Sciatic nerve (tissue), 2 donors: ENCODE data around the gene SH2D2A. TPM values are rescaled to one million over a fixed set of nuclear protein-coding genes. Genes with fewer than 3 reads are reported as not detected.

ENCODE experiments used
- ATAC-seq: fragments of 200-7000 bp; cut with Tn5 transposase; one replicate; pipeline ENCODE4 v1.9.1; 2020; ENCODE audit warnings: mild to moderate bottlenecking, moderate library complexity
- DNase-seq: peaks from one replicate; pipeline ENCODE4 v3.0.0-alpha.2; 2020; ENCODE audit warnings: low spot score
- intact Hi-C: fragments of 100-400 bp; cut with DNase I; formaldehyde crosslinking; loops from one replicate; pipeline ENCODE4 v1.14.2; 2022
- total RNA-seq: library from RNA; stranded (reverse); fragmentation: NEBNext Ultra II Directional; extraction: Animal tissue kit (Norgen Biotek cat#: 25700); gene quantifications from one replicate; pipeline ENCODE4 v1.2.1, GENCODE V29; 2021
- donor health status: DM: no; HTN: no; CAD: no.
- donor health status: DM: no; HTN: no; CAD: no.

The SH2D2A gene
- total RNA-seq, 1 donor from 2014 or later: 1.6 TPM

DNA sequence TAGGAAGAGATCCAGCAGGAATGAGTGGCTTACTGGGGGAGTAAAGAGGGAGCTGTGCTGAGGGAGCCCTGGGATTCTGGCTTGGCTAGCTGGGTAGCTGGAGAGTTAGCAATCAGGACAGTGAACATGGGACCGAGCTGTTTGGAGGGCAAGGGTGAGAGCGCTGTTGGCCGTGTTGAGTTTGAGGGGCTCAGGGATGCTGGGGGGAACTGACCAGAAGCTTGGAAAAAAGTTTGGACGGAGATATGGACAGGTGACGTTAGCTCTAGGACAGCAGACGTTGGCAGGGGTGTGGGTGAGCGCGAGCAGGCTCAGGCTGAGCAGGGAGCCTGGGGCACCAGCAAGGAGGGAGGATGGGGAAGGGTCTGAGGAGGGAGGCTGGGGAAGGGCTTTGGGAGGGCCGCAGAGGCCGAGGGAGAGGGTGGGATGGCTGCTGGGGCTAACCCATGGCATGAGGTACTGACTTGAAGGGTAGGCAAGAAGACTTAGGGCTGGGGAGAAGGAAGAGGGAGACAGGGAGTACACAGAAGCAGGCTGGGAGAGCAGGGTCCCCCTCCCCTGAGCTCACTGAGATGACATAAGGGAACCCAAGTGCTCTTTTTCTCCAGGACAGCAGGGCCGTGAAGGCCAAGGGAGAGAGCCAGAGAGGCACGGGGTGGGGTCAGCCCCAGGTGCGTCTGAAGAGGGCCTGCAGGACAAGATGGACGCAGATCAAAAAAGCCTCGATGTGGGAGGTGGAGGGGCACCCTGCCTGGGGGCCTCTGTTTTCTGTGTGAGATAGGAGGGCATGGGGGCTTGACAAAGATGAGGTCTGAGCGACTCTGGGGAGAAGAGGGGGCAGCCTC, 8.2 kb downstream of the SH2D2A start:
- DNase-seq (peak; percentile 32), ATAC-seq (no peak)
- intact Hi-C loops: no loop called here

GRCh38 chr1:156807627-156808026, 9.0 kb downstream of the SH2D2A start:
- intact Hi-C loops: no loop called here
- DNase-seq (no peak), ATAC-seq (no peak)

DNA sequence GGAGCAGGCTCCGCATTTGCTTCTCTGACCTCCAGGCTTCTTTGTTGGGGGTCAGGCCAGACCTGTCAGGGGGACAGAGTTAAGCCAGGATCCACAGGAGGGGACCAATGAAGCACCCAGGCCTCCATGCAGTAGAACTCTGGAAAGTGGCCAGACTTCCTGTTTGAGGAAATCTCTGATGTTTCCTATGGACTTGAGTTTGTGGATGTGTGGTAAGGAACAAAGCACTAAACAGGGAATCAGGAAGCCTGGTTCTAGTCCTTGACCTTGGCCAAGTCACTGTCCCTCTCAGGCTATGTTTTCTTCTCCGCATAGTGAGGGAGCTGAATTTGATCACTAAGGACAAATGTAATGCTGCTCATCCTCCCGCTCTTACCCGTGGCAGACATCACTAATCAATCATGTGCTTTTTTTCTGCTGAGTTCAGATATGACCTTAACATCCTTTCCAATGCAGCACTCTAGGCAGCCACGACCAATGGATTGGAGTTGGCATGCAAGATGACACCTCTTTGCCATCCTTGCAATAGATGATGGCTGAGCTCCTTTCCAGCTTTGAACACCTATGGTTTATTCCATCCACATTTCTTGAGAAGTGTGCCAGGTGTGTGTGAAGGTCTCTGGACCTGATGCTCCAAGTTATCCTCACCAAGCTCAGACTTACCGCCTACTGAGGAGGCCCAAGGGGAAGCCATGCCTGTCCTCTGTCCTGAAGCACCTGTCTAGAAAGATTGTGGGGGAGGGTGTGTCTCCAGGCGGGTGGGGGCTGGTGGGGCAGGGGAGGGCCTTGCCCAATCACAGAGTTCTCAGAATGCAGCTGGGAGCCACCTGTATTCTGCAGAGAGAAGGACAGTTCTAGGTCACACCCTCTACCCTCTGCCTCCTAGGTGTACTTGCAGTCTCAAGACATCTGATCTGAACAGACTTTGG, 9.9 kb downstream of the SH2D2A start:
- intact Hi-C loops: no loop called here
- DNase-seq (no peak), ATAC-seq (no peak)

DNA sequence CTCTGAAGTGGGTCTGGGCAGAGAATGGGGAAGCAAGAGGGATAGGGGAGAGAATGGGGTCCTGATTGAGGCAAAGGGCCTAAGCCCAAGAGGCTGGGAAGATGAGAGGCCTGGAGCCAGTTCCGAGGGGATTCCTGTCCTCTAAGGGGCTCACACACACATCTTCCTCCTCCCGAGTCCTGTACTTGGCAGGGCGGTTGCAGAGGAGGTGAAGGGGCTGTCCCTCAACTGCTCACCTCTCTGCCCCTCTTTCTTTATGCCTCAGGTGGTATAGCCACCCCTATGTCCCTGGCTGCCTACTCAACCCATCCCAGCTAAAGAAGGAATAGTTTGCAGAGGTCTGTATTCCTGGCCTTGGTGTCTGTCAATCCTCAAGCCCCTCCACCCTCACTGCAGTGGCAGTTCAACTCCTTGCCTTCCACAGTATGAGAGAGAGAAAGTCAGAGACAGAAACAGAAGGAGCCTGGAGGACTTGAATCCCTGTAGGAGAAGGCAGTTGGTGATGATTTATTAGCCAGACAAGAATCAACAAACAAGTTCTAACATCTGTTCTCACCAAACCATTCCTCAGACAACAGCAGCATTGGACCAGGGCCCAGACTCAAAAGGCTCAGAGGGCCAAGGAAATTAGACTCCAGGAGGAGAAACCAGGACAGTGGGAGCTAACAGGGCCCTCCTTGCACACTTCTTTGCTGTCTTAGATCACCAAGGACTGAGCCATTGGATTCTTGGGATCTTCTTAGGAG, 10.7 kb downstream of the SH2D2A start:
- ATAC-seq (peak; percentile 65), DNase-seq (peak; percentile 76)
- intact Hi-C loops: no loop called here

- DNase-seq (no peak), ATAC-seq (peak; percentile 8)
- intact Hi-C loops: no loop called here
These were observed 11.9 kb downstream of the SH2D2A start for GRCh38 chr1:156804572-156805243.

GRCh38 chr1:156804026-156804425, 12.6 kb downstream of the SH2D2A start:
- ATAC-seq: no peak
- intact Hi-C loops: no loop called here
- DNase-seq: no peak

DNA sequence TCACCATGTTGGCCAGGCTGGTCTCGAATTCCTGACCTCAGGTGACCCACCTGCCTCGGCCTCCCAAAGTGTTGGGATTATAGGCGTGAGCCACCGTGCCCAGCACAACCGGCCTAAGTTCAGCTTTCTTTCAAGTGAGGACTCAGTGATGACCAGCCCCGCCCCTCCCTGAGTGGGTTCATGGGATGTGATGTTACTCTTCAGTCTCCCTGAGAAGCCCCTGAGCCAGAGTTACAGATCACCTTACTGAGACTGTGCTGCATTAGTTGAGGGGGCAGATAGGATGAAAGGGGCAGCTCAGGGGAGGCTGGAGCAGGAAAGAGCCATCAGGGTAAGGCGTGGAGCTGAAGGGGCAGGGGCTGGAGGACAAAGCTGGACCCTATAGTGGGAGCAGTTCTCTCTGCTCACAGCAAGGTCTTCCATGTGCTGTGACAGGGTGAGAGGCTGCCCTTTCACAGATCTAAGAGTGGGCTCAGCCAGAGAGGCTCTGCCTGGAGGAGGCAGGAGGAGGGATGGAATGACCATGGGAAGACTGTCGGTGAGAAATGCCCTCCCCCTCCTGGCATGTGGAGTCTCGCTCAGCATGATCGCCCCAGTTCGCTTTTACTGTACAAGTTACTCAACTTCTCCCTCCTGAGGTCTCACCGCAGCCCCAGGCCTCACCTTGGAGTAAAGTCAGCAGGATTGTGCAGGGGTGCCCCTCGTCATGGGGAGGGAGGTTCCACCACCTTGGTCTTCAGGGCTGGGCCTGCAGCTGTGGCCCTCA, 13.4 kb downstream of the SH2D2A start:
- DNase-seq (no peak), ATAC-seq (no peak)
- intact Hi-C loops: no loop called here

DNA sequence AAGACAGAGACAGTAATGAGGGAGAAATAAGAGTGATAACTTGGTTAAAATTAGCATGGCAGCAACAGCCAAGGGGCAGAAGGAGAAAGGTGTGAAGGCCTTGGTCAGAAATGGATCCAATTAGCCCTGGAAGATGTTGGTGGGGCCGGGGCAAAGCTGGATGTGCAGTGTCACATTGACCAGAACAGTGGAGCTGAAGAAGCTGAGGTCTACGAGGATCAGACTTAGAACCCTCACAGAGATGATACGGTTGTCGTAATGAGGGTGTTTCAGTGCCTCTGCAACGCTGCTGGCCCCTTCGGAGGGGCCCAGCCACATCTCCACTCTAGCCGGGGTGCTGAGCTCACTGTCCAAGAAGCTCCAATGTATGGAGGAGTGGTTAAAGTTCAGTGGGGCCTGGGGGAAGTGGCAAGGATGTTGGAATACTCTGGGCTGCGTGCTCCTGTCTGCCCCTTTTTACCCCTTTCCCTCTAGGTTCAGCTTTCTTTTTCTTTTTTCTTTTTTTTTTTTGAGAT, 14.2 kb downstream of the SH2D2A start:
- ATAC-seq: no peak
- no peak for DNase-seq
- intact Hi-C loops: no loop called here

DNA sequence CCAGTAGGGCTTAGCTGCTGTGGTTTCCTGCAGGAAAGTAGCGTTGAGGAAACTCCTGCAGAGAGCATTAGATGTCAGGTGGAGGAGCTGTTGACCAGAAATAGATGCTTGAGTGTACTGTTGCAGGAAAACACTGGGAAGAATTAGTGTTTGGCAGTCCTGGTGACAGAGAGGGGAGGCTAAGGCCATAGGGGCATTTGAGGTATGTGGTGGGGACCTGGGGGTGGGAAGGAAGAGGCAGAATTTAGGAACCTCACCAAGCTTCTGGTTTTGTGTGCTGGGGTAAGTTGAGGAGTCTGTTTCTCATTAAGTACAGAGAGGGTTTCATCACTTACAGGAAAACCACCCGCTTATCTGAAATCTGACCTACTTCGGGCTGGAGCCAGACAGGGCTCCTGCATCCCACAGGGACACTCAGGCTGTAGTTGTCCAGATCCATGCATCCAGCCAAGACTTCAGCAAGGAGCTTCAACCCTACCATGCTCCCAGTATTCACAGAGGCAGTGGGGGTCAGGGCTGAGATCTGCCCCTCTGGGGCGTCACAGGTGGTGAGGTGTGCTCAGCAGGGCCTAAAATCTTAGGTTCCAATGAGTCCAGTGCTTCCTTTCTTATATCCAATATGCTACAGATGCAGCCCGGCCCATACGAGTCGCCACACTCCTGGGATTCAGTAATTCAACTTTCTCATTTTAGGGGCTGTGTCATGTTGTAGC, 15.1 kb downstream of the SH2D2A start:
- DNase-seq (no peak), ATAC-seq (peak; percentile 83)
- intact Hi-C loops: no loop called here

- intact Hi-C loops: no loop called here
- ATAC-seq (no peak), DNase-seq (no peak)
These were observed 19.3 kb downstream of the SH2D2A start for GRCh38 chr1:156797212-156797871.

DNA sequence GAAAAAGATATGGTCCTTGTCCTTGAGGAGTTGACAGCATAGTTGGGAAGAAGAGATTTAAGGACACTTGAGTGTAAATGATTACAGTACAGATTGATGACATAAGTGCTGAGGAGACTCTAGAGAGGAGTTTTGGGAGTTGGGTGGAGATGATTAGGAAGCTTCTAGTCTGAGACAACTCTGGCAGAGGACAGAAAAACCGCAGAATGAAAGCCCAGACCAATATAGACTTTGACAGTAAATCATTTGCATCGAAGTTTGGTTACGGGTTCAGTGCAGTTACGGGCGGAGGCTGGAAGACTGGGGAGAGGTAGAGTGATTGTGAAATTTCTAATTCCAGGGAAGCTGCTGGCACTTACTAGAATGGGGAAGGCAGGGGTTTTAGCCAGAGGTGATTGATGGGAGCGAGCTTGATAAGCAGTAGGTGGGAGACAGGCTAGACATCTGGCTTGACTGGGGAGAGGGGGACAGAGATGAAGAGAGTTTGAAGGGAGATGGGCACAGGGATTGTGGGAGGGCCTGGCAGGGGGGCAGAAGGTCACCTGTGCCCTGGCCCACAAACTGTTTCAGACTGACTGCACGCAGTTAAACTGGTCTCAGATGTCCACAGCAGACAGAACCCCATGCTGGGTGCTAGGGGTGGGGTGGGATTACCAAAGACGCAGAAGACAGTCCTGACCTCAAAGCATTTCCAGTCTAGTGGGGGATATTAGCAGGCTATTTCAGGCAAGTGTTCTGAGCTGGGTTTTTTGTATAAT, 20.1 kb downstream of the SH2D2A start:
- intact Hi-C loops: no loop called here
- no peak for ATAC-seq
- DNase-seq: no peak

- DNase-seq (no peak), ATAC-seq (no peak)
- intact Hi-C loops: no loop called here
These were observed 20.9 kb downstream of the SH2D2A start for GRCh38 chr1:156795787-156796186.

DNA sequence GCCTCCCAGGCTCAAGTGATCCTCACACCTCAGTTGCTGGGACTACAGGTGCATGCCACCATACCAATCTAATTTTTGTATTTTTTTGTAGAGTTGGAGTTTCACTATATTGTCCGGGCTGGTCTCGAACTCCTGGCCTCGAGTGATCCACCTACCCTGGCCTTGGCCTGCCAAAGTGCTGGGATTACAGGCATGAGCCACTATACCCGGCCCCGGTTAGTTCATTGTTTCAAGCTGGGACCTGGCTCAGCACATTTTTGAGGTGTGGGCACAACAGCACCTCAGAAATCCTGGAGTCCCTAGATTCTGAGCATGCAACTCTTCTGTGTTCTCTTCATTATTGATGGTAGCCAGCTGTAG, 21.3 kb downstream of the SH2D2A start:
- ATAC-seq (no peak), DNase-seq (no peak)
- intact Hi-C loops: no loop called here

GRCh38 chr1:156794506-156795373, 21.9 kb downstream of the SH2D2A start:
- DNase-seq: no peak
- ATAC-seq: no peak
- intact Hi-C loops: no loop called here

DNA sequence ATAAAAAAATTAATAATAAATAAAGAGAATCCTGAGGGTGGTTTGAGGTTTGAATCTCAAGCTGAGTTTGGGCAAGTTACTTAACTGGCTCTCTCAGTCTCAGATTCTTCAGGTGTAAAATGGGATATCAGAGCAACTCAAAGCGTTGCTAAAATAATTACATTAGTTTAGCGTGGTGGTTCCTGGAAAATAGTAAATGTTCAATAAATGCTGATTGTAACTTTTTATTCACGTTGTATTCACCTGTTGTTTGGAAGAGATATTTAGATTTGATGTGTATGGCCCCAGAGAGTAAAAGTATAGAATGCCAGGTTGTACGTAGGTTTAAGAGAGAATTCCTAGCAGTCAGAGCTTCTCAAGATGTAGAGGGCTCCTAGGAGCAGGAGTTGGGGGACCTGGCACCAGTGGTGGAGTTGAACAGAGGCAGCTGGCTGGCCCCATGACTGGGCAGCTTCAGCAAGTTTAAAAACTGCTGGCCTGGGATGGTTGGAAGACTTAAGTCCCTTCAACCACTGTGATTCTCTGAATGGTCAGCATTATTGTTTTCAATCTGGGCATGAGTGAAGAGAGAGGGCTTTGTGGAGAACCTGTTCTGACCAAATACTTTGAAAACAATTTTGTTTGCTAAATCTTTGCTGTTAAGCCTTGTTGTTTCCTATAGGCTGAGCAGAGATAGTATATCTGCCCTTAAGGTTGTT, 26.9 kb downstream of the SH2D2A start:
- no peak for DNase-seq
- ATAC-seq: no peak
- intact Hi-C loops: no loop called here
